ENCODE results near the gene TOX3.

TOX3 gene

DNA sequence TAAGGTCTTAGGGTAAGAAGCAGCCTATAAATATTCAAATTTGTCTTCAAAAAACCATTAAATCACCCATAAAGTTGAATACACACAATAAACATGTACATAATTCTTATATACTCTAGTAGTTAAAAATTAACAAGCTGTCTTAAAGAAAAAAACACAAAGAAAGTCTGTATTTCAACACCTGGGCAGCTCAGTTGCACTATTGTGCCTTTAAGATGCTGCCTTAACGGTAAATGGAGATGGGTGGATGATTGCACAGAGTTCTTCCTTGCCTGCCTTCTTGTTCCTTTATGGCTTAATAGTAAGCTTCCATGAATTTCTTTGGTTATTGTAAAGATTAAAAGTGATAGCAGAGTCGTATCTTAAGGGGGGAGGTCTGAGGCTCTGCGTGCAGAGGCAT is 105.1 kb downstream of the TOX3 start:
- no peak for DNase-seq

DNA sequence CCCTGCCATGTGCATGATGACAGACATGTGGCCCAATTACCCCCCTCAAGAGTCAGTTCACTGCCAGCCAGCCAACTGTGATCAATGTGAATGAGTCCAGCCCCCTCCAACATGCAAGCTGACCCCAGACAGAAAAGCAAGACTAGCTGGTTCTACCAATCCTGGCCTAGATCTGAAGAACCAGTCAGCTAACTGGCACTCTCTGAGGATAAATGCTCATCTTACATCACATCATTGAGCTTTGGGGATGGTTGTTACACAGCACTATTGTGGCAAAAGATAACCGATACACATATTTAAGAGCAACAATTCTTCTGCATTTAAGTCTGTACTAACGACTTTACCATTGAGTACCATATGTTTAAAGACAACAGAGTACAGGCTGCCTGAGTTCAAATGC is 106.7 kb downstream of the TOX3 start:
- no peak for DNase-seq

DNA sequence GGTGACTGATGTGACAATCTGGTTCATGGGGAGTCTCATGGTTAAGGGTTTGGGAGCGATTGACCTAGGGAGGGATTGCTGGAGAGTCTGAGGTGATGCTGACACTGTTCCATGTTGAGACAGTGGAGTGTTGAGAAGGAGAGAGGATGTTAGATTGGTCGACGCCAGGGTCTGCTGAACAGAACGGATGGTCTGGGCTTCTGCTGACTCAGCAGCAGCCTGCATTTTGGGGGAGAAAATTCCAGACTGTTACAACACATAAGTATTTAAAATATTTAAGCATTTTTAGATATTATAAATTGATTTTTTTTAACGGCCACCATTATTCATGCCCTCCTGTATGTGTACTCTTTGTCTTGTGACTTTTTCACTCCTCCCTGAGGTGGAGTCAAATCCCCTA is 107.2 kb downstream of the TOX3 start:
- no peak for DNase-seq

DNA sequence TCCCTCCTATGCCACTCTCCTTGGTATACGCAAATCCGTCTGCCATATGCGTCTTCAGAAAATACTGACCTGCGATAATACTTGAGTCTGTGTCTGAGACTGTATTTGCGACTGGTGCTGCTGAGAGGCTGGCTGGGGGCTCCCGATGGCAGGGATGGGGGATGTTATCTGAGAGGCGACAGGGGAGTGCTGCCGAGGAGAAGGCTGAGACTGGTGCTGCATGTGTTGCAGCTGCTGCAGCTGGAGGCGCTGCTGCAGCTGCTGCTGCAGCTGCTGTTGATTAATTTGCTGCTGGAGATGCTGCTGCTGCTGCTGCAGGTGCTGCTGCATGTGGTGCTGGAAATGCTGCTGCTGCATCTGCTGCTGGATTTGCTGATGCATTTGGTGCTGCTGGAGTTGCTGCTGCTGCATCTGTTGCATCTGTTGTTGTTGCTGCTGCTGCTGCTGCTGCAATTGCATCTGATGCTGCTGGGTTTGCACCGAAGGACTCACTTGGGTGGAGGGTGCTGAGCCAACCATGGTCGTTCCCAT is 107.7 kb downstream of the TOX3 start:
- no peak for DNase-seq

DNA sequence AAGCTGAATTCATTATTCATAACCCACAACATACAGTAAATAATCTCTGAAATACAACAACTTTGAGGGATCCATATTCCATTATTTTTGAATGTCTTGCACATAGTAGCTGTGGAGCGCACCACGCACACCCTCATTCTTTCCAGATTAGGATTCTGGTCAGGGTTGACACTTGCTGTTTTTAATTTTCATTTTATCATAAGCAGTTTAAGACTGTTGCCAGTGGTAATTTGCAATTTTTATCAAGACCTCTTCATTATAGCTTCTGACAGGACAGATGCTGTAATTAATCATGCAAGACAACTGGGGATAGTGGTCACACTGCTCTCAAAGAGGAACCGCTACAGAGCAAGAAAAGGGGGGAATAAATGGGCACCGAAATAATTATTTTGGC is 109.7 kb downstream of the TOX3 start:
- no peak for DNase-seq

DNA sequence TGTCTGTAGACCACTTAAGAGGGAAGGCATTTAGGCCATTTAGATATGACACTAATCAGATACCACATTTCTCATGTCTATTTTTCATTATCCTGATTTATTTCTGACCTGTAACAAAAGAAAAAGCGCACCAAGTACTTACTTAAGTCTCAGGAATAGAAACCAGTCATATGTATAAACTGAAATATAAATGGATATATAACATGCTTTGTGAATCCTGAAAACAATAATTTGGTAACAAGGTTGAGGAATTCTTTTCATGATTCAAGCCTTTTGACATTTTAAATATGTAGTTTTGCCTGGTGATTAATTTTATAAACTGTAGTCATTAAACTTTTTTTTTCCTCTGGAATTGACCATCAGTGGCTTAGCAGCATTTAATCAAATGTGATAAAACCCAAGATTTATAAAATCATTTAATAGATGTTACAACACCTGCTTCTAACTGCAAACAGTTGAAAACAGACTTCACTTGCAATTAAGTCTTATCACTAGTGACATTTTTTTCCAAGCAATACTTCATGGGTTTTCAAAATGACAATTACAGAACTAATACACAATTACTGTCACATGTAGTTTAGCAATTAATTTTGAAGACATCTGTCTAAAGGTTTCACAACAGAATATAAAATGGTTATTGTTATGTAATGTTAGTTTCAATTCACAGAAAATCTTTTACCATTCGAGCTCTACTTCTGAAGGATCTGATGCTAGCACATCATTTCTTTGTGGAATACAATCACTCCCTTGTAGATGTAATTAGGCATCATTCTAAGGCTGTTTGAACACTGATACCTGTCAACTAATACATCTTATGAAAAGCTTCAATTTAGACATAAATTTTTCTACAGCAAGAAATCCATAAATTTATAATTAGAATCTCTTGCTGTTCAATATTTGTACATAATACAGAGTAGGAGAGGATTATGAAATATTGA is 110.3 kb downstream of the TOX3 start:
- no peak for DNase-seq

DNA sequence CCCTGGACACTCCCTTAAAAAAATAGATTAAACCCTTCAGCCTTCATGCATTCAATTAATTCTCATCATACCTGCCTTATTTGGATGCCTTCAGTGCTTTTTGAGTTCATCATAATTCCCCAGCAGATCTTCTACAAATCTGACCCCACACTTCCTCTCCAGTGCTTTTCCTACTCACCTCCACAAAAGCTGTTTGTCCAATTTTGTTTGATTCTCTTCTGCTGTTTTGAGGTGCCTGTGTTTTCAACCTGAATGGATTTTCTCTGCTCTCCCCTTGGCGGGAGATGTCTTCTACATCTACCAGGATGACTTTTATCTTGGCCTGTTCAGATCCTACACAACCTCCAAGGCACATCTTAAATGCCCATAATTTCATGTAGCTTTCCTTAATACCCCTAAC is 112.7 kb downstream of the TOX3 start:
- DNase-seq: no peak

DNA sequence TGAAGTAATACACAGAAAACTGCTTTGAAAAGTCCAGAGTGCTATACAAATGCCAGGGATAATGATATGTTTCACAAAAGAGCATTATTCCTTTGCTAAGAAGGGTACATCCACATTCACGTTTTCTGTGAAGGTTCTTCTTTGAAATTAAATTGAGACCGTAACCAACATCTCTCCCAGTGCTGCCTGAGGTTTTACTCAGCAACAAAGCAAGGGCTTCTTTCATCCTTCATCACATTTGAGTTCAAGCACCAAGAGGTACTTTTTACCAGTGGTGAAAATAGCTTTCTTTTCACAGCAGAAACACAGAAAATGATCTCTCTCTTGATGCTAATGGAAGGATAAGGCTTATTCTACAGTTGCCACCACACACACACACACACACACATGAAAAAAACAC is 113.3 kb downstream of the TOX3 start:
- no peak for DNase-seq

DNA sequence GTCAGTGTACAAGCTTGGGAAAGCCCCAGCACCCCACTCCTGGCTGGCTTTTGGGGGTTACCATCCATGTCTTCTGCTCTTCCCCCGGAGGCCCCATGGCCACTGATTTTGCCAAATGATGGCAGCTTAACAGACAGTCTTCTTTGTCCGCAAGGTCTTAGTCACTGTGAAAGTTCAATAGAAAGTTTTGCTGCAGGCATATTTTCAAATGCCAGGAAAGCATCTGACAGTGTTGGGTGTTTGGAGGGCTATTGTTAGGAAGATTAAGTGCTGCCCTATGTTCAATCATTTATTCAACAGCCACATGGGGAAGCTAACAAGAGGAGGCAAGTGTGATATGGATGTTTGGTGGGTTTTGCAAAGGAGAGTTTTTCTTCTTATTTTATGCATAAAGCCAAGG is 122.4 kb downstream of the TOX3 start:
- DNase-seq: no peak

DNA sequence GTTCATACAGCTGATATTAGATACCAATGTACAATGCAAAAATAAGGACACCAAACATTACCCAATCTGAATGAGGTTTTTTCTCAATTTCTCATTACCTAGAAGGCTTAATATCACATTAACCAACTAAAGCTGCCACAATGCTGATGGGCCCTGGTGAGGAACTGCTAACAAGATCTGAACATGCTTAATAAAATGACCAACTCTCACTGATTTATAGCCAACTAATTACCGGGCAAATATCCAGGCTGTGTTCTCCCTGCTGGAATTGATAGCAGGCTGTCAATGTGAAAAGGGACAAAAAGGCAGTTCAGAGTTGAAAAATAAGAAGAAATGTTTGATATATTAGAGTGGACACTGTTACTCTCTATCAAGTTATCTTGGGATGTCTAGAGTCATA is 124.6 kb downstream of the TOX3 start:
- no peak for DNase-seq

DNA sequence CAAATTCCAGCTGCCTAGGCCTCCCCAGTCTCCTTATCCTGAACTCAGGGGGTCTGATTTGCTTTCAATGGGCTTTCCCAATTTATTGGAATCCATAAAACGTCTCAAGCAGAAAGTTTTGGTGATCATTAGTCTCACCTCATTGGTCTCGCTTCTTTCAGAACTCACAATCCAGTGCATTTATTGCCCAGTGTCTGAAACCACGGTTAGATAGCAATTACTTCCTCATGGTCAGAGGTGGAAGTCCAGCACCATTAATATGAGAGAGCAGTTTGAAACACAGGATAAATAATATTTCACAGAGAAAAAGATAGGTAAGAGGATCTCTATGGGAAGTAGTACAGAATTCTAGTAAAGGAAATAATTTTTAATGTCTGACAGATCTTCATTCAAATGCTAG is 128.7 kb downstream of the TOX3 start:
- no peak for DNase-seq

DNA sequence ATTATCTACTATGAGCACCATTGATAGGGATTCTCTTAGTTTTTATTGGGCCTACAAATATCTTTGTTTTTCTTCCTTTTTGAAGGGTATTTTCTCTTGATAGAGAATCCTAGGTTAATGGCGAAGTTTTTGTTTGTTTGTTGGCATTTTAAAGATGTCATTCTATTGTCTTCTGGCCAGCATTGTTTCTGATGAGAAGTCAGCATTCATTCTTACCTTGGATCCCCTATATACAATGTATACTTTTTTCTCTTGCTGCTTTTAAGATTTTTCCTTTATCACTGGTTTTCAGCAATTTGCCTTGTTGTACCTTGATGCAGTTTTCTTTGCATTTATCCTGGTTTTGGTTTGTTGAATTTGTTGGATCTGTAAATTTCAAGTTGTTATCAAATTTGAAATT is 130.1 kb downstream of the TOX3 start:
- DNase-seq: no peak

DNA sequence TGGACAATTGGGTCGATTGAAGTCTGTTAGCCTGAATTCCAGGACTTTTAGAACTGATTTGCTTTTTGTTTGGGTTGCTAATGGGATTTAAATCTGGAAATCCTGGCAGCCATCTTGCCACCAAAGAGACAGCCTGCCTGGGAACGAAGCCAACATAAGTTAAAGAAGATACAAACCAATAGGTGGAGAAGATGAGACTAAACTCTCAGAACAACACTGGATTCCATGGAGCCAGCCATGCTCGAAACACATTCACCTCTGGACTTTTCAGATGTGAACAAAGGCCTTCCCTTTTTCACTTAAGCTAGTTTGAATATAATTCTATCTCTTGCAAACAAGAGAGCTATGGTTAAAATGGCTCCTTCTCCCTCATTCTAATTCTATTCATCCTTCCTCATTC is 135.9 kb downstream of the TOX3 start:
- no peak for DNase-seq

DNA sequence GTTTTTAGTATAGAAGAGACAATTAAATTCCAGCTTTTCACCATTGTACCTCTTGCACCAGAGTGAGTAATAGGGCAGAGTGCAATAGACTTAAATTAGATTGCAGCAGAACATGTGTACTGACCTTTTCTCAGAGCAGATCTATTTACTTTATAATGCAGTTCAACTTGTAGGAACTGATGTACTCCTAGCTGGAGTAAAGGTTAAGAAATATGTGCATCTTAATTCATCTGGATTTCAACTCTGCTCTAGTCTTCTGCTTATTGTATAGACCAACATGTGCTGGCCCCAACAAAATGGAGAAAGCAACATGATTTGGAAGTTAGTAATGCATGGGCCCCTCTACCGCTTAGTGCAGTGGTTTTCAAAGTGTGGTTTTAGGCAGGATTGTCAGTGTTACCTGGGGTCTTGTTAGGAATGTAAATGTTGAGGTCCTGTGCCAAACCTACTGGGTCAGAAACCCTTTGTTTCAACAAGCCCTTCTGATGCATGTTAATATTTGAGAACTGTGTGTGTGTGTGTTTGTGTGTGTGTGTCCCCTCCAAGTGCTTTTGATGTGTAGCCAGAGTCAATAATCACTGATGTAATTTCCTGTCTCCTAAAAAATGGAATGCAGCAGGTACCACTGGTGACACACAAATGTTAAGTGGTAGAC is 138.6 kb downstream of the TOX3 start:
- no peak for DNase-seq

DNA sequence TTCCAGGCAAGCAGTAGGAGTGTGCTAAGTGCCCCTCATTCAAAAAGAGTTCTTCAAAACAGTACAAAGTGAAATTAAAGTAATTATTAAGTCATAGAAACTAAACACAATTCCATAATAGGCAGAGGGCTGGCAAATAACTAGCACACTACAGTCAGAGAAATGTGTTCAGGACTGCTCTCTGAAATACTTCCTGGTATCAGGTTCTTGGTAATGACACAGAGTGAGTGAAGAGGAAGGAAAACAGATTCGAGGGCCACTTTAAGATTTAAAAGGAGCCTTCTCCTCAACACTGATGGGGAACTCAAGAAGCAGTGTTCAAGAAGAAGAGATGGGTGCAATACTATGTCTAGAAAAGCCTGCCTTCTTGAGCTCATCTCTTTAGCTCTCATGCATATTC is 139.2 kb downstream of the TOX3 start:
- no peak for DNase-seq

DNA sequence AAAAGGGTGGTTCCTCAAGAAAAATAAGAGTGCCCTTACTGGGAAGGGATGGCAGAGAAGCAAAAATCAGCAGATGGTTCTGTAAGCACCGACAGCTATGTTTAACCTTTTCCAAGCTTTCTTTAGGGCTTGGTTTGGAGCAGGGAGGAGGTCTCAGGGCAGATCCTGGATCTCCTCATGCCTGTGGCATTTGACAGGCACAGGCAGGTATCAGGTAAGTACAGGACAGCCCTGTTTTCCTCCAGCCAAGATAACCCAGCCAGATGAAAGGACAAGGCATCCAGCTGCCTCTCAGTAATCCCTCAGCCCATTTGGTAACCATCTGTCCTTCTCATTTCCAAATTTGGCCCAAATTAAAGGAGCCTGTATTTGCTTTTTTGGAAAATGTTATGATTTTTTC is 141.5 kb downstream of the TOX3 start:
- DNase-seq: no peak

DNA sequence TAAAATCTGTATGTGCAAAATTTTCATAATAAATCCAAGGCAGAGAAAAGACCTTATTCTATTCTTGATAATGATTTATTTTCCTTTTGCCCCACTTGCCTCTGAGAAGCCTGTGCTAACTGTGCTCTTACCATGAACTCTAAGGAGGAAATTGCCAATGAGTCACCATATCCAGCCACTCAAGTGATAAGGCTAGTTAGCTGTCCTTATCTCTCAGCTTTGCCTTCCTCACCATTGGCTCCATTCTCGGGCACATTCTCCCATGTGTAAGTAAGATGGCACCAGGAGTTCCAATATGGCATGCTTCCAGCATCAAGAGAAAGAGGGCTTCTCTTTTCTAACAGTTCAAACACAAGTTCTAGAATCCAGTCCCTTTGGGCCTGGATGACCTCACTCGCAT is 142.4 kb downstream of the TOX3 start:
- DNase-seq: no peak

DNA sequence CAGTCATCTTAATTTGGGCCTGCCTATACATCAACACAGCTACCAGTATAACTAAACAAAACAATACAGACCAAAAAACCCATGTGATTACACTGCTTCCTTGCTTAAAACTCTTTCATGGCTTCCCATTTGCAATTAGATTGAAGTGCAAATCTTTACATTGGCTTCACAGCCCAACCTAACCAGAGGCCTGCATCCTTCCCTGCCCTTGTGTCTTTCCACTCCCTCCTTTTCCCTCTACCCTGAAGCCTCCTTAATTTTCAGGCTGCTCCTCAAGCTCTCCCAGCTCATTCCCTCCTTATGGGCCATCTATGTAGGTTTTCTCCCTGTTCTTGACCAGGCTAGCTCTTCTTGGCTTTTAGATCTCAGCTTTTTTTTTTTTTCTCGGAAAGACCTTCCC is 147.8 kb downstream of the TOX3 start:
- DNase-seq: no peak

DNA sequence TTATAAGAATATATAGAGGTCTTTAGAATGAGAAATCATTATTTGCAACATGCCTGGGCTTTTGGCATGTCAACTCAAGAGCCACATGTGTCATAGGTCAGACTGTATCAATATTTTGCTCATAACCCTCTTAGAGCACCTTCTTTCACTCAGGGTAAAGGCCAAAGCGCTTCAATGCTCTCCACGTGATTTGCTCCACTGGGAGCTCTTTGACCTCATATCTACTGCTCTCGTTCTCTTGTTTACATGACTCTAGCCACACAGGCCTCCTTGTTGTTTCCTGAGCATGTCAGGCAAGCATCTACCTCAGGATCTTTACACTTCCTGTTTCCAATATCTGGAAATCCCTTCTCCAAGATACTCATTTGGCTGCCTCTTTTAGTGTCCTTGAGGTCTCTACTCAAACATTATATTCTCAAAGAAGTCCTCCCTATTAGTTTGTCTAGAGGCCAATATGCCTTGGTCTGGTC is 148.4 kb downstream of the TOX3 start:
- no peak for DNase-seq

DNA sequence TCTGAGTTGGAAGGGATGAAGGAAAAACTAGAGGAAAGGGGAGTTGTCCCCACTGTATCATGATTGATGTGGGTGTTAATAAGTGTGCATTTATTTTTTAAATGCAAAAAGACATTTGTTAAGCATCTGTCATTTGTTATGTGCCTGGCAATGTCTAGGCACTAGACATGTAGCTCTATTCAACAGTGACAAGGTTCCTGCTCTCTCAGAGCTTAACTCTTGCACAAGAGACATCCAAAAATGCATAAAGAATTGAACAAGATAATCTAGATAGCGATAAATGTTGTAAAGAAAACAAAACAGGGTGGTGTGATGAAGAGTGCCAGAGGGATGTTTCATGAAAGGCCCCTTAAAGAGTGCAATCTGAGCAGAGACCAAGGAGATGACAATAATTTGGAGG is 148.9 kb downstream of the TOX3 start:
- DNase-seq: no peak

DNA sequence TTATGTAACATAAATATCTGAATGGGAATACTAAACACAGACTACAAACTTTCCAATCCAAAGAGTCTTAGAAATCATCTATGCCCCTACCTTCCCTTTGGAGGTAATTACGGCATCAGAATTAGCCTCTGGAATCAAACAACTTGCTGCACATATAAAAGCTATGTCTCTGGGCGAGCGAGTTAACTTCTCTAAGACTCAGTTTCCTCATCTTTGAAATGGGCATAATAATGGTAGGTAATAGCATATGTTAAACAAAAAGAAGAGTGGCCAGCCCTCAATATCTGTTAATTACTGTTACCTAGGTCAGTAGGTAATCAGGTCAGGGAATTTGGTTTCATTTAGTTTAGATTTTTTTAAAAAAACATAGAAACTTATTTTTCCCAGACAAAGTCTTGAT is 153.5 kb downstream of the TOX3 start:
- DNase-seq: no peak

DNA sequence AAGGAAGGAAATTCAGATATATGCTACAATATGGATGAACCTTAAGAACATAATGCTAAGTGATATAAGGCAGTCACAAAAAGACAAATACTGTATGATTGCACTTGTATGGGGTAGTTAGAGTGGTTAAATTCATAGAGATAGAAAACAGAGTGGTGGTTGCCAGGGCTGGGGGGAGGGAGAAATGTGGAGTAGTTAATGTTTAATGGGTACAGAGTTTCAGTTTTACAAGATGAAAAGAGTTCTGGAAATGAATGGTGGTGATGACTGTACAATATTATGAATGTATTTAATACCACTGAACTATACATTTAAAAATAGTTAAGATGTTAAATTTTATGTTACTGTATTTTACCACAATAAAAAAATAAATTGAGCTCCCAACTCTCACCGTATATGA is 157.9 kb downstream of the TOX3 start:
- no peak for DNase-seq

All from SIG-M5 (cell line).